ENCODE data around the gene LARP7.

DNA sequence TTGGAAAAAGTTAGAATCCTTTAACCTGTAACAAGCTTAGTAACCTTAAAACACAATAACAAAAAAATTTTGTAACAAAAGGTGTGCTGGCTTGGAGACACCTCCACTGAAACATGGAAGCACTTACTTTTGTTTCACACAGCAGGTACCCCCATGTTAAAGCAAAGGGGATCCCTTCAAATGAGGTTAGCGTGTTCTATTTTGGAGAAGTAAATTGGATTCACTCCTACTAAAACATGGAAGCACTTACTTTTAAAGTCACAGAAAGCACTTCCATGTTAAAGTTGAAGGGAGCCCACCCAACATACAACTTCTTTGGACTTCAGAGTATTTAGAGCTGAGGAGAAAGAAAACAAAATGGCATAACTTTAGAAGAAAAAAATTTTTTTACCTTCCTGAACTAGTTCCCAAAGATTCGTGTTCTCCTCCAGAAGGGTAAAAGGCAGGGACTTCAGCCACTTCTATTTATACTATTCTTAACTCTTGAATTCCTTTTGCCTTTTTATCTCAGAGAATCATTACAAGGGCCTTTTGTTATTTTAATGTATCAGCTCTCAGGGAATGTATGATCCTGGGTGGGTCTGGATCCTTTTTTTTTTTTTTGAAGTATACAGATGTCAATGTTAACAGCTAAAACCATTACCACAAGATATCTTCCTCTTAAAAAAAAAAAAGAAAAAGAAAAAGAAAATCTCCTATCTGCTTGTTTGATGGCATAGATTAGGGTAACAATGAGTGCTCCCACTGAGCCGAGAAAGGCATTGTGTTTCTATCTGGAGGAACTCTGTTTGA lies 11.5 kb downstream of the LARP7 start:
- TF ChIP-seq, protein P1, sequence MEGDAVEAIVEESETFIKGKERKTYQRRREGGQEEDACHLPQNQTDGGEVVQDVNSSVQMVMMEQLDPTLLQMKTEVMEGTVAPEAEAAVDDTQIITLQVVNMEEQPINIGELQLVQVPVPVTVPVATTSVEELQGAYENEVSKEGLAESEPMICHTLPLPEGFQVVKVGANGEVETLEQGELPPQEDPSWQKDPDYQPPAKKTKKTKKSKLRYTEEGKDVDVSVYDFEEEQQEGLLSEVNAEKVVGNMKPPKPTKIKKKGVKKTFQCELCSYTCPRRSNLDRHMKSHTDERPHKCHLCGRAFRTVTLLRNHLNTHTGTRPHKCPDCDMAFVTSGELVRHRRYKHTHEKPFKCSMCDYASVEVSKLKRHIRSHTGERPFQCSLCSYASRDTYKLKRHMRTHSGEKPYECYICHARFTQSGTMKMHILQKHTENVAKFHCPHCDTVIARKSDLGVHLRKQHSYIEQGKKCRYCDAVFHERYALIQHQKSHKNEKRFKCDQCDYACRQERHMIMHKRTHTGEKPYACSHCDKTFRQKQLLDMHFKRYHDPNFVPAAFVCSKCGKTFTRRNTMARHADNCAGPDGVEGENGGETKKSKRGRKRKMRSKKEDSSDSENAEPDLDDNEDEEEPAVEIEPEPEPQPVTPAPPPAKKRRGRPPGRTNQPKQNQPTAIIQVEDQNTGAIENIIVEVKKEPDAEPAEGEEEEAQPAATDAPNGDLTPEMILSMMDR (IDR thresholded peaks at IDR 0.05; ENCODE audit: insufficient read depth, low read depth, low read length), result no peak
- no peak for TF ChIP-seq EZH2 (IDR thresholded peaks at IDR 0.05; ENCODE audit: insufficient read depth, low read length)

Data from astrocyte (in vitro differentiated cells and primary cell).